Gastrocnemius medialis (tissue), 4 donors: ENCODE results near the gene SH2D4B.

Experiments
- POLR2A ChIP-seq, 2 donors: fragments of 450-650 bp; IDR thresholded peaks; one replicate each; pipeline ENCODE4 v1.6.1; 2017; ENCODE audit warnings: antibody characterized with exemption in 2 of 2, mild to moderate bottlenecking in 2 of 2, moderate library complexity in 2 of 2
- TF ChIP-seq, protein P1 (sequence below), 5 experiments: fragments of 450-650 bp in 3 of 5; fragments of 200-600 bp in 2 of 5; sonication (generic) in 2 of 5; IDR thresholded peaks in 4 of 5; conservative IDR thresholded peaks in 1 of 5; 1 replicate in 4 of 5; 2 replicates in 1 of 5; pipeline ENCODE4 v1.5.1; 2016 to 2019; ENCODE audit warnings: antibody characterized with exemption in 5 of 5, mild to moderate bottlenecking in 3 of 5, moderate library complexity in 3 of 5

DNA sequence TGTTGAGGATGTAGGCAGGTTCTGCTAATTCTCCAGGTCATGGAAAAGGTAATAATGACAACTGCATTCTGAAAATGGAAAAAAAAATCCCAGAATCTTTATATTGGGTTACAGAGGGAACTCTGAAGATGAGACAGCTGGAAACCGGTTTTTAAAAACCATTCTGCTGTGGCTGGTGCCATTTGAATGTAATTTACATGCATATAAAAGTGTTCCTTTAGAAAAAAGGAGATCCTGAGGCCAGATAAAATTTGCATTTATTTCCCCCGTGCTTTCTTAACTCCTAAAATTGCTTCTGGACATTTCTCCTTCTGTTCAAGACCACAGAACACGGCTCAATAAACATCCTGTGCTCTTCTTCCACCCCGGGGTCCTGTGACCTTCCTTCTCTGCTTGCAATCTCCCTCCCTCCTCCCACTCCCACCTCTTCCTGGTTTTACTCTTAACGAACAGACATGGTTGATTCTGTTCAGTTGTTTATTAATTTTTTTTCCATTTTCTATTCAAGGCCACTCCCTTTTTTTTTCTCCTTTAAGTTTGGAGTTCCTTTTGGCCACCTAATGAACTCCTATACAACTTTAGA lies 41.6 kb downstream of the SH2D4B start:
- no peak for TF ChIP-seq POLR2A (IDR thresholded peaks at IDR 0.05)
- TF ChIP-seq, protein P1, sequence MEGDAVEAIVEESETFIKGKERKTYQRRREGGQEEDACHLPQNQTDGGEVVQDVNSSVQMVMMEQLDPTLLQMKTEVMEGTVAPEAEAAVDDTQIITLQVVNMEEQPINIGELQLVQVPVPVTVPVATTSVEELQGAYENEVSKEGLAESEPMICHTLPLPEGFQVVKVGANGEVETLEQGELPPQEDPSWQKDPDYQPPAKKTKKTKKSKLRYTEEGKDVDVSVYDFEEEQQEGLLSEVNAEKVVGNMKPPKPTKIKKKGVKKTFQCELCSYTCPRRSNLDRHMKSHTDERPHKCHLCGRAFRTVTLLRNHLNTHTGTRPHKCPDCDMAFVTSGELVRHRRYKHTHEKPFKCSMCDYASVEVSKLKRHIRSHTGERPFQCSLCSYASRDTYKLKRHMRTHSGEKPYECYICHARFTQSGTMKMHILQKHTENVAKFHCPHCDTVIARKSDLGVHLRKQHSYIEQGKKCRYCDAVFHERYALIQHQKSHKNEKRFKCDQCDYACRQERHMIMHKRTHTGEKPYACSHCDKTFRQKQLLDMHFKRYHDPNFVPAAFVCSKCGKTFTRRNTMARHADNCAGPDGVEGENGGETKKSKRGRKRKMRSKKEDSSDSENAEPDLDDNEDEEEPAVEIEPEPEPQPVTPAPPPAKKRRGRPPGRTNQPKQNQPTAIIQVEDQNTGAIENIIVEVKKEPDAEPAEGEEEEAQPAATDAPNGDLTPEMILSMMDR (IDR thresholded peaks at IDR 0.05 in 4 of 5, conservative IDR thresholded peaks at IDR 0.05 in 1 of 5) = no peak
